GM19397 (cell line): ENCODE results near the gene SIMC1.

Experiments used
- ATAC-seq: cut with Tn5 transposase; IDR thresholded peaks from one replicate; pipeline ENCODE4 v1.9.1; 2021; ENCODE audit warnings: mild to moderate bottlenecking, moderate library complexity; ENCODE audit not compliant: unreplicated experiment

SIMC1 gene

GRCh38 chr5:176387384-176387925 is 149.2 kb downstream of the SIMC1 start:
- no peak for ATAC-seq

GRCh38 chr5:176388003-176388443 is 149.8 kb downstream of the SIMC1 start:
- ATAC-seq: no peak

- peak; percentile 79 for ATAC-seq
These were observed 150.4 kb downstream of the SIMC1 start, which contains the start of the genes HIGD2A and NOP16 for GRCh38 chr5:176388444-176389134. Gene HIGD2A, plus strand, starts transcription at chr5:176388751. Its CDS starts 69 bp downstream, at chr5:176388820. Gene NOP16, minus strand, starts transcription at chr5:176388598. Its CDS starts 59 bp downstream, at chr5:176388539.

DNA sequence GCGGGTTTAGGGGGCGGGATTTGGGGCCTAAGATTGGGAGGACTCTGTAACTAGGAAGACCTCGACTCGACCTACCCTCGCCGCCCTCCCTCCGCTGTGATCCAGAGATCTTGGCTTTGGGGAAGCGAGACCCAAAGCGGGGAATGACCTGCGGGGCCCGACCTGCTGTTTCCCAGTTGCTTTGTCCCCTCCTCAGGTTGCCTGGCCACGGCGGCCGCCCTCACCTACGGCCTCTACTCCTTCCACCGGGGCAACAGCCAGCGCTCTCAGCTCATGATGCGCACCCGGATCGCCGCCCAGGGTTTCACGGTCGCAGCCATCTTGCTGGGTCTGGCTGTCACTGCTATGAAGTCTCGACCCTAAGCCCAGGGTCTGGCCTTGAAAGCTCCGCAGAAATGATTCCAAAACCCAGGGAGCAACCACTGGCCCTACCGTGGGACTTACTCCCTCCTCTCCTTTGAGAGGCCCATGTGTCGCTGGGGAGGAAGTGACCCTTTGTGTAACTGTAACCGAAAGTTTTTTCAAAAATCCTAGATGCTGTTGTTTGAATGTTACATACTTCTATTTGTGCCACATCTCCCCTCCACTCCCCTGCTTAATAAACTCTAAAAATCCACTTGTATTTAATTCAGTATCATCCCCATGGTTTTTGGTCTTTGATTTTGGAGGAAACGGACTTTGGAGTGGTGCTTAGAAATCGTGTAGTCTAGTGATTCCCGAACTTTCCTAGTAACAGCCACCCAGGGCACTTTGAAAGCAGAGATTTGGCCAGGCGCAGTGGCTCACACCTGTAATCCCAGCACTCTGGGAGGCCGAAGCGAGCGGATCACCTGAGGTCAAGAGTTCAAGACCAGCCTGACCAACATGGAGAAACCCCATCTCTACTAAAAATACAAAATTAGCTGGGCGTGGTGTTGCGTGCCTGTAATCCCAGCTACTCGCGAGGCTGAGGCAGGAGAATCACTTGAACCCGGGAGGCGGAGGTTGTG is 151.2 kb downstream of the SIMC1 start:
- peak; percentile 31 for ATAC-seq

- ATAC-seq: no peak
These were observed 153.3 kb downstream of the SIMC1 start for GRCh38 chr5:176391479-176391878.

GRCh38 chr5:176391999-176392398 is 153.8 kb downstream of the SIMC1 start:
- ATAC-seq: no peak

DNA sequence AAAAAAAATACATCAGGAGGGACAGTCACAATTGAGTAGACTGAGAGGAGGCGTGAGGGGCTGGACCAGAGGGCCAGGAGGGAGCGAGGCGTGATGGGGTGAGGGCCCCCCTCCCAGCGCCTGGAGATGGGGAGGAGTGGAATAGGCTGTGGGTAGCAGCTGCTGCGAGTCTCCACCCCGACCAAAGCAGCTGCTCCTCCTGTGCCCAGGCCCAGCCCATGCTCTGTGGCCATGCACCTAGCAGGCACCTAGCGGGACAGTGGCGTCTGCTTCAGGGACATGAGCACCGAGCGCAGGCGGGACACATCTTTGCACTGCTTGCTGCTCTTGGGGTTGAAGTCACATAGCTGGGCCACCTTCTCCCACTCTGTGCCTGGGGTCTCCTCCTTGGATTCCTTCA is 154.3 kb downstream of the SIMC1 start:
- no peak for ATAC-seq

- no peak for ATAC-seq
These were observed 155.9 kb downstream of the SIMC1 start for GRCh38 chr5:176394096-176394495.

DNA sequence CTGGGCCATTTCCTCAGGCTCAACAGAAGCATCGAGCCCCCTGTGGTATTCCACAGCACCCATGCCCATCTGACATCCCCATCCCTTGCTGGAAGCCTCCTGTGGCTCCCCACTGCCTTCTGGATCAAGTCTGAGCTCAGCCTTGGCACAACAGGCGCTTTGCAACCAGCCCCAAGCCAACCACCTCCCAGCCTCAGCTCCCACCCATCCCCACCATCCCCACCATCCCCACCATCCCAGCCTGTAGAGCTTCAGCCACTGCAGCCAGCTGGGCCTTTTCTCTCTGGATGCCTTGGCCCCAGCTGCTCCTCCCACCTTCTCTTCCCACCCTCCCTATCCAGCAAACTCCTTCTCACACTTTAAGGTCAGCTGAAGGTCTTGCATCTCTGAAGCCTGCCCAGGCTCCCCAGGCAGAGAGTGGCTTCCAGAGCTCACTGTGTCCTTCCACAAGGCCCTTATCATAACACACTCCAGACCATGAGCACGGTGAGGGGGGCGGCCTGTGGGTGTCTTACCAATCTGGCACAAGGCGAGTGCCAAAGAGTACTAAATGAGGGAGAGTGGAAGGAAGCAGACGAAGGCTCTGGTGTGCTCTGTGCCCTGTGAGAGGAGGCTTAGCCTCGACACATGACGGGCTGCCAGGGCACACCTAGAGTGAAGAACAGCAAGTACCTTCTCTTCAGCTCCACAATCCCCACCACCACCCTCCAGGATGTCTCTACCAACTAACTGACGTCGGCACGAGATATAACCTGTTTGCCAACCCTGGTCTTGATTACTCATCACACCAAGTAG is 156.9 kb downstream of the SIMC1 start:
- ATAC-seq: no peak
